ENCODE results near the gene DESI2. TPM values are rescaled to one million over a fixed set of nuclear protein-coding genes. Genes with fewer than 3 reads are reported as not detected.

Gene DESI2
- polyA plus RNA-seq, 1 of the 3 experiments (the other 2 are of a cell fraction) = 14.0 TPM

DNA sequence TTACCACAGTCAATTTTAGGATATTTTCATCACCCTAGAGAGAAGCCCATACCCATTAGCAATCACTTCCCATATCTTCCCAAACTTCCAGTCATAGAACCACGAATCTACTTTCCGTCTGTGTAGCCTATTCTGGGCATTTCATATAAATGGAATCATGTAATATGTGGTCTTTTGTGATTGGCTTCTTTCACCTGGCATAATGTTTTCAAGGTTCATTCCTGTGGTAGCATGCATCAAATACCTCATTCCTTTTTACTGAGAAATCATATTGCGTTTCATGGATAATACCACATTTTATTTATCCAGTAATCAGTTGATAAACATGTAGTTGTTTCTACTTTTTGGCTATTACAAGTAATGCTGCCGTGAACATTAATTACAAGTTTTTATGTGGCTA, 21.5 kb downstream of the DESI2 start:
- Histone ChIP-seq H3K36me3 (replicated peaks in 1 of 2; ENCODE audit: control insufficient read depth in 1 of 2, insufficient read depth in 2 of 2, low read length in 1 of 2) (peaks cover 5 to 7% of the 10 kb centered on the region in 2 experiments), H3K9me3 (no peaks in the 10 kb centered on the region), H3K4me1 (ENCODE audit: control insufficient read depth in 1 of 2, insufficient read depth in 2 of 2, low read depth in 1 of 2, low read length in 1 of 2) (peaks cover 10 to 12% of the 10 kb centered on the region in 2 experiments; a peak in 3 of 4 replicates), H3K4me3 (ENCODE audit: low read depth in 2 of 2, low read length in 1 of 2) (no peak overlapping the region), H3F3A (replicated peaks; ENCODE audit: insufficient read depth) (peaks cover 17% of the 10 kb centered on the region), H3K79me2 (ENCODE audit: insufficient read depth) (peaks cover 79% of the 10 kb centered on the region), H3K4me2 (no peak overlapping the region), H3K9ac (no peak overlapping the region), H3K27ac (ENCODE audit: low read depth in 2 of 2, low read length in 1 of 2) (peak overlapping the region in 1 of 2 experiments; percentile 36; a peak in 1 of 4 replicates), H2AFZ (ENCODE audit: low read depth) (no peak overlapping the region), H4K20me1 (ENCODE audit: insufficient read depth) (0 out of 2 replicates have a peak, but pooled peaks cover 11% of the 10 kb centered on the region), H3K27me3 (ENCODE audit: insufficient read depth) (no peaks in the 10 kb centered on the region), H3K9me2 (no peaks in the 10 kb centered on the region)
- TF ChIP-seq MEF2A (IDR thresholded peaks at IDR 0.05; ENCODE audit: borderline replicate concordance, low read depth) = no peak
- TF ChIP-seq, protein P1, sequence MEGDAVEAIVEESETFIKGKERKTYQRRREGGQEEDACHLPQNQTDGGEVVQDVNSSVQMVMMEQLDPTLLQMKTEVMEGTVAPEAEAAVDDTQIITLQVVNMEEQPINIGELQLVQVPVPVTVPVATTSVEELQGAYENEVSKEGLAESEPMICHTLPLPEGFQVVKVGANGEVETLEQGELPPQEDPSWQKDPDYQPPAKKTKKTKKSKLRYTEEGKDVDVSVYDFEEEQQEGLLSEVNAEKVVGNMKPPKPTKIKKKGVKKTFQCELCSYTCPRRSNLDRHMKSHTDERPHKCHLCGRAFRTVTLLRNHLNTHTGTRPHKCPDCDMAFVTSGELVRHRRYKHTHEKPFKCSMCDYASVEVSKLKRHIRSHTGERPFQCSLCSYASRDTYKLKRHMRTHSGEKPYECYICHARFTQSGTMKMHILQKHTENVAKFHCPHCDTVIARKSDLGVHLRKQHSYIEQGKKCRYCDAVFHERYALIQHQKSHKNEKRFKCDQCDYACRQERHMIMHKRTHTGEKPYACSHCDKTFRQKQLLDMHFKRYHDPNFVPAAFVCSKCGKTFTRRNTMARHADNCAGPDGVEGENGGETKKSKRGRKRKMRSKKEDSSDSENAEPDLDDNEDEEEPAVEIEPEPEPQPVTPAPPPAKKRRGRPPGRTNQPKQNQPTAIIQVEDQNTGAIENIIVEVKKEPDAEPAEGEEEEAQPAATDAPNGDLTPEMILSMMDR (IDR thresholded peaks at IDR 0.05) = no peak
- WGBS (ENCODE audit: low lambda C conversion rate) = 52% methylated on average over 4 of the region's 4 CpGs
- no peak for DNase-seq
- POLR2A ChIA-PET = no interaction called here
- CTCF ChIA-PET = no interaction called here

DNA sequence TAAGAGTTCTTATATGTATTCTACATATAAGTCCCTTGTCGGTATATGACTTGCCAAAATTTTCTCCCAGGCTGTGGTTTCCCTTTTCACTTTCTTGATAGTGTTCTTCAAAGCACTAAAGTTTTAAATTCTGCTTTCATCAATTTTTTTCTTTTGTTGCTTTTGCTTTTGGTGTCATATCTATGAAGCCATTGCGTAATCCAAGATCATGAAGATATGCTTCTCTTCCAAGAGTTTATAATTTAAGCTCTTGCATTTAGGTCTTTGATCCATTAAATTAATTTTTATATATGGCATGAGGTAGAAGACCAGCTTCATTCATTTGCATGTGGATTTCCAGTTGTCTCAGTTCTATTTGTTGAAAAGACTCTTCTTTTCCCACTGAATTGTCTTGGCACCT, 22.2 kb downstream of the DESI2 start:
- Histone ChIP-seq H3K4me3 (ENCODE audit: low read depth in 2 of 2, low read length in 1 of 2) (no peak overlapping the region), H3K9ac (no peak overlapping the region), H4K20me1 (ENCODE audit: insufficient read depth) (0 out of 2 replicates have a peak, but pooled peaks cover 11% of the 10 kb centered on the region), H2AFZ (ENCODE audit: low read depth) (no peak overlapping the region), H3F3A (replicated peaks; ENCODE audit: insufficient read depth) (peaks cover 17% of the 10 kb centered on the region), H3K36me3 (replicated peaks in 1 of 2; ENCODE audit: control insufficient read depth in 1 of 2, insufficient read depth in 2 of 2, low read length in 1 of 2) (peaks cover 5 to 7% of the 10 kb centered on the region in 2 experiments), H3K79me2 (ENCODE audit: insufficient read depth) (peaks cover 78% of the 10 kb centered on the region), H3K4me1 (ENCODE audit: control insufficient read depth in 1 of 2, insufficient read depth in 2 of 2, low read depth in 1 of 2, low read length in 1 of 2) (peaks cover 10 to 12% of the 10 kb centered on the region in 2 experiments; a peak in 3 of 4 replicates), H3K9me3 (no peaks in the 10 kb centered on the region), H3K4me2 (no peak overlapping the region), H3K27me3 (ENCODE audit: insufficient read depth) (no peaks in the 10 kb centered on the region), H3K27ac (ENCODE audit: low read depth in 2 of 2, low read length in 1 of 2) (peak overlapping the region in 1 of 2 experiments; percentile 36; a peak in 1 of 4 replicates), H3K9me2 (no peaks in the 10 kb centered on the region)
- DNase-seq = no peak
- WGBS (ENCODE audit: low lambda C conversion rate) = 96% methylated on average over 2 of the region's 2 CpGs
- ChIA-PET POLR2A (interaction anchor here (0.5 kb wide), 1 partner anchor 31 kb away, joined by 3 read pairs; no protein-coding TSS in a partner anchor), CTCF (no interaction called here)
- TF ChIP-seq GABPA (IDR thresholded peaks at IDR 0.05; ENCODE audit: low read depth) = no peak
- no peak for TF ChIP-seq FOXJ3 (CRISPR knock-in tag; IDR thresholded peaks at IDR 0.05)
- TF ChIP-seq YY1 (IDR thresholded peaks at IDR 0.05; ENCODE audit: low read depth) = no peak
- no peak for TF ChIP-seq SMC3 (IDR thresholded peaks at IDR 0.05; ENCODE audit: low read depth, low read length)
- TF ChIP-seq, protein P2, sequence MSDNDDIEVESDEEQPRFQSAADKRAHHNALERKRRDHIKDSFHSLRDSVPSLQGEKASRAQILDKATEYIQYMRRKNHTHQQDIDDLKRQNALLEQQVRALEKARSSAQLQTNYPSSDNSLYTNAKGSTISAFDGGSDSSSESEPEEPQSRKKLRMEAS (IDR thresholded peaks at IDR 0.05; ENCODE audit: low read depth) = no peak
- no peak for TF ChIP-seq EP300 (IDR thresholded peaks at IDR 0.05; ENCODE audit: borderline replicate concordance in 1 of 2, low read depth in 1 of 2, low read length in 1 of 2)
- TF ChIP-seq, protein P3, sequence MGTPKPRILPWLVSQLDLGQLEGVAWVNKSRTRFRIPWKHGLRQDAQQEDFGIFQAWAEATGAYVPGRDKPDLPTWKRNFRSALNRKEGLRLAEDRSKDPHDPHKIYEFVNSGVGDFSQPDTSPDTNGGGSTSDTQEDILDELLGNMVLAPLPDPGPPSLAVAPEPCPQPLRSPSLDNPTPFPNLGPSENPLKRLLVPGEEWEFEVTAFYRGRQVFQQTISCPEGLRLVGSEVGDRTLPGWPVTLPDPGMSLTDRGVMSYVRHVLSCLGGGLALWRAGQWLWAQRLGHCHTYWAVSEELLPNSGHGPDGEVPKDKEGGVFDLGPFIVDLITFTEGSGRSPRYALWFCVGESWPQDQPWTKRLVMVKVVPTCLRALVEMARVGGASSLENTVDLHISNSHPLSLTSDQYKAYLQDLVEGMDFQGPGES (IDR thresholded peaks at IDR 0.05; ENCODE audit: low read depth, low read length) = no peak
- no peak for TF ChIP-seq RFX5 (IDR thresholded peaks at IDR 0.05; ENCODE audit: low read length)
- TF ChIP-seq CHD2 (IDR thresholded peaks at IDR 0.05; ENCODE audit: low read length, partially characterized antibody) = no peak
- TF ChIP-seq, protein P4, sequence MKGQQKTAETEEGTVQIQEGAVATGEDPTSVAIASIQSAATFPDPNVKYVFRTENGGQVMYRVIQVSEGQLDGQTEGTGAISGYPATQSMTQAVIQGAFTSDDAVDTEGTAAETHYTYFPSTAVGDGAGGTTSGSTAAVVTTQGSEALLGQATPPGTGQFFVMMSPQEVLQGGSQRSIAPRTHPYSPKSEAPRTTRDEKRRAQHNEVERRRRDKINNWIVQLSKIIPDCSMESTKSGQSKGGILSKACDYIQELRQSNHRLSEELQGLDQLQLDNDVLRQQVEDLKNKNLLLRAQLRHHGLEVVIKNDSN (IDR thresholded peaks at IDR 0.05; ENCODE audit: borderline replicate concordance, low read depth) = no peak
- TF ChIP-seq TAF1 (IDR thresholded peaks at IDR 0.05; ENCODE audit: borderline replicate concordance, low read depth, low read length) = no peak
- TF ChIP-seq POLR2AphosphoS5 (IDR thresholded peaks at IDR 0.05; ENCODE audit: low read depth, low read length) = no peak
- TF ChIP-seq, protein P5, sequence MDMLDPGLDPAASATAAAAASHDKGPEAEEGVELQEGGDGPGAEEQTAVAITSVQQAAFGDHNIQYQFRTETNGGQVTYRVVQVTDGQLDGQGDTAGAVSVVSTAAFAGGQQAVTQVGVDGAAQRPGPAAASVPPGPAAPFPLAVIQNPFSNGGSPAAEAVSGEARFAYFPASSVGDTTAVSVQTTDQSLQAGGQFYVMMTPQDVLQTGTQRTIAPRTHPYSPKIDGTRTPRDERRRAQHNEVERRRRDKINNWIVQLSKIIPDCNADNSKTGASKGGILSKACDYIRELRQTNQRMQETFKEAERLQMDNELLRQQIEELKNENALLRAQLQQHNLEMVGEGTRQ (IDR thresholded peaks at IDR 0.05; ENCODE audit: borderline replicate concordance, low read depth, low read length) = no peak
- TF ChIP-seq RCOR1 (IDR thresholded peaks at IDR 0.05; ENCODE audit: low read length) = no peak
- TF ChIP-seq JUND (IDR thresholded peaks at IDR 0.05) = no peak
- no peak for TF ChIP-seq GATA2 (CRISPR knock-in tag; IDR thresholded peaks at IDR 0.05)
- TF ChIP-seq SIN3A (IDR thresholded peaks at IDR 0.05; ENCODE audit: borderline replicate concordance, low read depth, low read length) = no peak
- TF ChIP-seq, protein P6, sequence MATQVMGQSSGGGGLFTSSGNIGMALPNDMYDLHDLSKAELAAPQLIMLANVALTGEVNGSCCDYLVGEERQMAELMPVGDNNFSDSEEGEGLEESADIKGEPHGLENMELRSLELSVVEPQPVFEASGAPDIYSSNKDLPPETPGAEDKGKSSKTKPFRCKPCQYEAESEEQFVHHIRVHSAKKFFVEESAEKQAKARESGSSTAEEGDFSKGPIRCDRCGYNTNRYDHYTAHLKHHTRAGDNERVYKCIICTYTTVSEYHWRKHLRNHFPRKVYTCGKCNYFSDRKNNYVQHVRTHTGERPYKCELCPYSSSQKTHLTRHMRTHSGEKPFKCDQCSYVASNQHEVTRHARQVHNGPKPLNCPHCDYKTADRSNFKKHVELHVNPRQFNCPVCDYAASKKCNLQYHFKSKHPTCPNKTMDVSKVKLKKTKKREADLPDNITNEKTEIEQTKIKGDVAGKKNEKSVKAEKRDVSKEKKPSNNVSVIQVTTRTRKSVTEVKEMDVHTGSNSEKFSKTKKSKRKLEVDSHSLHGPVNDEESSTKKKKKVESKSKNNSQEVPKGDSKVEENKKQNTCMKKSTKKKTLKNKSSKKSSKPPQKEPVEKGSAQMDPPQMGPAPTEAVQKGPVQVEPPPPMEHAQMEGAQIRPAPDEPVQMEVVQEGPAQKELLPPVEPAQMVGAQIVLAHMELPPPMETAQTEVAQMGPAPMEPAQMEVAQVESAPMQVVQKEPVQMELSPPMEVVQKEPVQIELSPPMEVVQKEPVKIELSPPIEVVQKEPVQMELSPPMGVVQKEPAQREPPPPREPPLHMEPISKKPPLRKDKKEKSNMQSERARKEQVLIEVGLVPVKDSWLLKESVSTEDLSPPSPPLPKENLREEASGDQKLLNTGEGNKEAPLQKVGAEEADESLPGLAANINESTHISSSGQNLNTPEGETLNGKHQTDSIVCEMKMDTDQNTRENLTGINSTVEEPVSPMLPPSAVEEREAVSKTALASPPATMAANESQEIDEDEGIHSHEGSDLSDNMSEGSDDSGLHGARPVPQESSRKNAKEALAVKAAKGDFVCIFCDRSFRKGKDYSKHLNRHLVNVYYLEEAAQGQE (IDR thresholded peaks at IDR 0.05; ENCODE audit: low read depth, low read length) = no peak
